Measurements from ENCODE around the gene CSMD2.

DNA sequence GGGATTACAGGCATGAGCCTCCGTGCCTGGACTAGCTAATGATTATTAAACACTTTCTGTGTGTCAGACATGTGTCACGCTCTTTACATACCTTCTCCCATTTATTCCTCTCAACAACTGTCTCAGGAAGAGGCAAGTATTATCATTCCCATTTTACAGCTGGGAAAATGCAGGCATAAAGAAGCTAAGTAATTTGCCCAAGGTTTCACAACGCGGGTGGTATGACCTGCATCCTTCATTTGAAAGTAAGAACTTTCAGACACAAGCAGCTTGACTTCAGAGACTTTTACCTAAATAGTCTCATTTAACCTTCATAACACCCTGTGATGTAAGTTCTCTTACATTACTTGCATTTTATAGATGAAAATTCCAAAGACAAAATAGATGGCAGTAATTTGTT, 693.6 kb downstream of the CSMD2 start:
- TF ChIP-seq, protein P1, sequence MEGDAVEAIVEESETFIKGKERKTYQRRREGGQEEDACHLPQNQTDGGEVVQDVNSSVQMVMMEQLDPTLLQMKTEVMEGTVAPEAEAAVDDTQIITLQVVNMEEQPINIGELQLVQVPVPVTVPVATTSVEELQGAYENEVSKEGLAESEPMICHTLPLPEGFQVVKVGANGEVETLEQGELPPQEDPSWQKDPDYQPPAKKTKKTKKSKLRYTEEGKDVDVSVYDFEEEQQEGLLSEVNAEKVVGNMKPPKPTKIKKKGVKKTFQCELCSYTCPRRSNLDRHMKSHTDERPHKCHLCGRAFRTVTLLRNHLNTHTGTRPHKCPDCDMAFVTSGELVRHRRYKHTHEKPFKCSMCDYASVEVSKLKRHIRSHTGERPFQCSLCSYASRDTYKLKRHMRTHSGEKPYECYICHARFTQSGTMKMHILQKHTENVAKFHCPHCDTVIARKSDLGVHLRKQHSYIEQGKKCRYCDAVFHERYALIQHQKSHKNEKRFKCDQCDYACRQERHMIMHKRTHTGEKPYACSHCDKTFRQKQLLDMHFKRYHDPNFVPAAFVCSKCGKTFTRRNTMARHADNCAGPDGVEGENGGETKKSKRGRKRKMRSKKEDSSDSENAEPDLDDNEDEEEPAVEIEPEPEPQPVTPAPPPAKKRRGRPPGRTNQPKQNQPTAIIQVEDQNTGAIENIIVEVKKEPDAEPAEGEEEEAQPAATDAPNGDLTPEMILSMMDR (conservative IDR thresholded peaks at IDR 0.05; ENCODE audit: low read length): no peak
- TF ChIP-seq EZH2phosphoT487 (IDR thresholded peaks at IDR 0.05; ENCODE audit: borderline replicate concordance): no peak
